HG03280 (cell line): ENCODE measurements around the gene CIAPIN1.
A peak's percentile ranks its signal among the peaks of the same experiment; 100 is the strongest.

ENCODE experiments used
- ATAC-seq: cut with Tn5 transposase; IDR thresholded peaks from one replicate; pipeline ENCODE4 v1.9.1; 2021; ENCODE audit warnings: mild to moderate bottlenecking, moderate library complexity; ENCODE audit not compliant: unreplicated experiment

Gene CIAPIN1

GRCh38 chr16:57476546-57477410, 29.6 kb upstream of the CIAPIN1 start:
- no peak for ATAC-seq

GRCh38 chr16:57475711-57476339, 28.6 kb upstream of the CIAPIN1 start:
- peak; percentile 90 for ATAC-seq

GRCh38 chr16:57474671-57475661, 27.8 kb upstream of the CIAPIN1 start:
- no peak for ATAC-seq

- no peak for ATAC-seq
Measured at GRCh38 chr16:57473906-57474305, 26.7 kb upstream of the CIAPIN1 start.

- no peak for ATAC-seq
Measured at GRCh38 chr16:57473176-57473840, 26.1 kb upstream of the CIAPIN1 start.

GRCh38 chr16:57472665-57473060, 25.5 kb upstream of the CIAPIN1 start:
- ATAC-seq, result no peak

- no peak for ATAC-seq
Measured at GRCh38 chr16:57471852-57472664, 24.9 kb upstream of the CIAPIN1 start.

GRCh38 chr16:57471209-57471608, 24.0 kb upstream of the CIAPIN1 start:
- ATAC-seq, result no peak

GRCh38 chr16:57470711-57471110, 23.5 kb upstream of the CIAPIN1 start:
- no peak for ATAC-seq

GRCh38 chr16:57469917-57470470, 22.8 kb upstream of the CIAPIN1 start:
- no peak for ATAC-seq

- no peak for ATAC-seq
Measured at GRCh38 chr16:57469046-57469445, 21.9 kb upstream of the CIAPIN1 start.

GRCh38 chr16:57468346-57468745, 21.2 kb upstream of the CIAPIN1 start:
- ATAC-seq, result no peak

- ATAC-seq, result no peak
Measured at GRCh38 chr16:57464523-57464922, 17.3 kb upstream of the CIAPIN1 start.

- ATAC-seq, result no peak
Measured at GRCh38 chr16:57462978-57463362, 15.8 kb upstream of the CIAPIN1 start.

GRCh38 chr16:57462209-57462977, 15.2 kb upstream of the CIAPIN1 start, which contains the start of gene POLR2C:
Gene POLR2C, plus strand, starts transcription at chr16:57462679. Its CDS starts 46 bp downstream, at chr16:57462725.
- peak; percentile 92 for ATAC-seq

- ATAC-seq, result no peak
Measured at GRCh38 chr16:57452021-57452420, 4.8 kb upstream of the CIAPIN1 start.

- peak; percentile 9 for ATAC-seq
Measured at GRCh38 chr16:57446531-57447185, 527 bp downstream of the CIAPIN1 start.

- ATAC-seq, result no peak
Measured at GRCh38 chr16:57445510-57445909, 1.7 kb downstream of the CIAPIN1 start.
